Ovary (tissue), 9 donors: Measurements from ENCODE around the gene THBS3. TPM values are rescaled to one million over a fixed set of nuclear protein-coding genes. Genes with fewer than 3 reads are reported as not detected.
A peak's percentile ranks its signal among the peaks of the same experiment; 100 is the strongest.
"Not testable (repeated sequence)": the region's sequence is repeated elsewhere in the genome, so short reads cannot be mapped to it uniquely, and the experiment has no call there.

Experiments
- DNase-seq, 5 donors: peaks; one replicate each; pipeline ENCODE4 v3.0.0-alpha.2; 2019 to 2020
- H3K27ac ChIP-seq, 2 donors: fragments of 200-600 bp; one replicate each; pipeline versions ENCODE4 v1.5.1 to v1.8.0; 2019 to 2022
- H3K27me3 ChIP-seq: fragments of 200-600 bp; one replicate; pipeline ENCODE4 v1.8.0; 2022
- H3K36me3 ChIP-seq: fragments of 200-600 bp; sonication (generic); one replicate; pipeline ENCODE4 v1.5.1; 2019
- H3K4me1 ChIP-seq: one replicate; pipeline ENCODE4 v1.8.1; 2013; ENCODE audit warnings: mild to moderate bottlenecking, moderate library complexity; ENCODE audit not compliant: insufficient read depth
- H3K4me3 ChIP-seq: fragments of 200-600 bp; sonication (generic); one replicate; pipeline ENCODE4 v1.5.1; 2017
- H3K9me3 ChIP-seq, 2 donors: fragments of 200-600 bp in 1 of 2; sonication (generic) in 1 of 2; one replicate each; pipeline versions ENCODE4 v1.5.1 to v1.8.1; 2013 to 2019; ENCODE audit warnings: mild to moderate bottlenecking in 1 of 2, moderate library complexity in 1 of 2
- CTCF ChIP-seq, 3 donors: fragments of 450-650 bp in 2 of 3; fragments of 200-600 bp in 1 of 3; IDR thresholded peaks; one replicate each; pipeline versions ENCODE4 v1.5.1 to v1.8.0; 2016 to 2022; ENCODE audit warnings: antibody characterized with exemption in 3 of 3, mild to moderate bottlenecking in 1 of 3
- EP300 ChIP-seq: sonication (generic); formaldehyde crosslinking; IDR thresholded peaks from one replicate; pipeline ENCODE4 v1.6.1; 2017; ENCODE audit warnings: antibody characterized with exemption
- POLR2A ChIP-seq: fragments of 450-650 bp; IDR thresholded peaks from one replicate; pipeline ENCODE4 v1.6.1; 2017; ENCODE audit warnings: antibody characterized with exemption, mild to moderate bottlenecking, moderate library complexity
- WGBS, 3 donors: extraction: QIAGEN DNeasy Blood & Tissue Kit in 1 of 3; methylation state at CpG; one replicate each; pipeline versions ENCODE4 v1.1.5 to v1.1.7; 2013 to 2017; 5-methylcytosine and 5-hydroxymethylcytosine counted together
- intact Hi-C, 4 donors: fragments of 100-400 bp; cut with DNase I; formaldehyde crosslinking; loops; one replicate each; pipeline versions ENCODE4 v1.11.0 to v1.15.1; 2022 to 2023
- polyA plus RNA-seq, 2 donors: library from polyadenylated mRNA; stranded (reverse); fragments of 200-250 nt in 1 of 2; fragments of 350-450 nt in 1 of 2; fragmentation: Illumina TruSeq in 1 of 2; extraction: RNeasy Lipid Tissue Mini Kit (QIAGEN cat#74804) in 1 of 2; gene quantifications; one replicate each; pipeline ENCODE4 v1.2.3, GENCODE V29; 2013 to 2014
- total RNA-seq, 7 donors: library from RNA; depleted of rRNA in 2 of 7; stranded (reverse); fragments of >200 nt in 2 of 7; fragmentation: NEBNext Ultra II Directional in 3 of 7; extraction: Animal tissue kit (Norgen Biotek cat#: 25700) in 3 of 7; gene quantifications; one replicate each; pipeline versions ENCODE4 v1.1.0 to v1.2.4, GENCODE V29; 2016 to 2023
- donor health status: DM: no; HTN: no; CAD: no; lungs with moderate emphysema.
- donor health status: DM: no; HTN: no; CAD: no.
- donor health status: Bipolar disorder and iron deficiency.
- donor health status: DM: yes; HTN: yes; CAD: no.
- donor health status: DM: no; HTN: no; CAD: no.
- donor health status: DM: yes; HTN: yes; CAD: no.

THBS3 gene
- total and polyA plus RNA-seq, 9 donors = 19.9 to 50.2 (median 28.2) TPM

- Histone ChIP-seq H3K27ac (peak overlapping the region; percentile 3 to 82), H3K36me3 (no peaks in the 10 kb centered on the region), H3K4me3 (peak overlapping the region; percentile 24), H3K4me1 (peaks cover 9% of the 10 kb centered on the region), H3K27me3 (no peaks in the 10 kb centered on the region), H3K9me3 (no peaks in the 10 kb centered on the region)
- DNase-seq = no peak
- TF ChIP-seq CTCF (IDR thresholded peaks at IDR 0.05) (no peak), EP300 (no peak), POLR2A (no peak)
- intact Hi-C loops = loop anchor here in 1 of 4 donors (5.0 kb wide), 1 partner anchor 36 kb away; no protein-coding TSS in a partner anchor
- 21 to 31% (median 24%) methylated on average over 9 of the region's 9 CpGs for WGBS, 3 donors
Observed at GRCh38 chr1:155228096-155228427, 20.4 kb upstream of the THBS3 start.

GRCh38 chr1:155227261-155228095, 19.8 kb upstream of the THBS3 start:
- H3K27ac ChIP-seq = peak overlapping the region; percentile 42 to 82
- peak overlapping the region; percentile 55 for H3K4me3 ChIP-seq
- peak; percentile 97 to 99 (median 98) for DNase-seq
- no peaks in the 10 kb centered on the region for H3K36me3 ChIP-seq
- H3K4me1 ChIP-seq = peaks cover 6% of the 10 kb centered on the region
- H3K27me3 ChIP-seq = no peaks in the 10 kb centered on the region
- TF ChIP-seq POLR2A (peak; percentile 65), CTCF (IDR thresholded peaks at IDR 0.05) (no peak)
- 0 to 1% (median 0%) methylated on average over 39 to 42 of the region's 42 CpGs for WGBS, 3 donors
- H3K9me3 ChIP-seq = no peaks in the 10 kb centered on the region
- intact Hi-C loops = loop anchor here in 2 of 4 donors (2.0 to 5.0 kb wide), 2 partner anchors 21 to 35 kb away; partner anchors contain the start of gene THBS3 (in 1 of the 2)

- DNase-seq = peak in 4 of 5 donors; percentile 53 to 65 (median 56)
- peak overlapping the region; percentile 55 for H3K4me3 ChIP-seq
- H3K36me3 ChIP-seq = no peaks in the 10 kb centered on the region
- 0 to 1% (median 0%) methylated on average over 19 of the region's 19 CpGs for WGBS, 3 donors
- no peaks in the 10 kb centered on the region for H3K9me3 ChIP-seq
- no peaks in the 10 kb centered on the region for H3K27me3 ChIP-seq
- H3K27ac ChIP-seq = peak overlapping the region; percentile 42 to 72
- intact Hi-C loops = loop anchor here in 2 of 4 donors (2.0 to 5.0 kb wide), 2 partner anchors 20 to 35 kb away; partner anchors contain the start of gene THBS3 (in 1 of the 2)
- H3K4me1 ChIP-seq = no peaks in the 10 kb centered on the region
- no peak for TF ChIP-seq POLR2A
- no peak for TF ChIP-seq EP300
- TF ChIP-seq CTCF (IDR thresholded peaks at IDR 0.05) = no peak
Observed at GRCh38 chr1:155226910-155227260, 19.2 kb upstream of the THBS3 start.

- TF ChIP-seq CTCF (IDR thresholded peaks at IDR 0.05) (peak; percentile 30 to 68 (median 56)), POLR2A (no peak)
- H3K36me3 ChIP-seq = no peaks in the 10 kb centered on the region
- H3K4me3 ChIP-seq = peak overlapping the region; percentile 55
- WGBS, 3 donors = 0% methylated on average over 7 of the region's 7 CpGs
- intact Hi-C loops = loop anchor here in 2 of 4 donors (2.0 to 5.0 kb wide), 2 partner anchors 20 to 34 kb away; partner anchors contain the start of gene THBS3 (in 1 of the 2)
- DNase-seq = peak; percentile 51 to 84 (median 75)
- H3K9me3 ChIP-seq = no peaks in the 10 kb centered on the region
- no peaks in the 10 kb centered on the region for H3K27me3 ChIP-seq
- H3K4me1 ChIP-seq = no peaks in the 10 kb centered on the region
- peak overlapping the region in 1 of 2 donors; percentile 72 for H3K27ac ChIP-seq
Observed at GRCh38 chr1:155226188-155226909, 18.7 kb upstream of the THBS3 start.

- H3K36me3 ChIP-seq, H3K27me3 ChIP-seq, H3K27ac ChIP-seq, H3K4me1 ChIP-seq, H3K4me3 ChIP-seq, DNase-seq, H3K9me3 ChIP-seq: not testable (repeated sequence)
- intact Hi-C loops = loop anchor here in 1 of 4 donors (5.0 kb wide), 1 partner anchor 33 kb away; no protein-coding TSS in a partner anchor
- WGBS, 3 donors = 92 to 96% (median 95%) methylated on average over 8 of the region's 8 CpGs
Observed at GRCh38 chr1:155225404-155225759, 17.7 kb upstream of the THBS3 start.
